GM18870 (cell line): ENCODE data around the gene GIPC1.
A peak's percentile ranks its signal among the peaks of the same experiment; 100 is the strongest.
"Not testable (repeated sequence)": the region's sequence is repeated elsewhere in the genome, so short reads cannot be mapped to it uniquely, and the experiment has no call there.

Experiments
- ATAC-seq: cut with Tn5 transposase; IDR thresholded peaks from one replicate; pipeline ENCODE4 v1.9.1; 2021; ENCODE audit warnings: moderate library complexity; ENCODE audit not compliant: unreplicated experiment

Gene GIPC1

DNA sequence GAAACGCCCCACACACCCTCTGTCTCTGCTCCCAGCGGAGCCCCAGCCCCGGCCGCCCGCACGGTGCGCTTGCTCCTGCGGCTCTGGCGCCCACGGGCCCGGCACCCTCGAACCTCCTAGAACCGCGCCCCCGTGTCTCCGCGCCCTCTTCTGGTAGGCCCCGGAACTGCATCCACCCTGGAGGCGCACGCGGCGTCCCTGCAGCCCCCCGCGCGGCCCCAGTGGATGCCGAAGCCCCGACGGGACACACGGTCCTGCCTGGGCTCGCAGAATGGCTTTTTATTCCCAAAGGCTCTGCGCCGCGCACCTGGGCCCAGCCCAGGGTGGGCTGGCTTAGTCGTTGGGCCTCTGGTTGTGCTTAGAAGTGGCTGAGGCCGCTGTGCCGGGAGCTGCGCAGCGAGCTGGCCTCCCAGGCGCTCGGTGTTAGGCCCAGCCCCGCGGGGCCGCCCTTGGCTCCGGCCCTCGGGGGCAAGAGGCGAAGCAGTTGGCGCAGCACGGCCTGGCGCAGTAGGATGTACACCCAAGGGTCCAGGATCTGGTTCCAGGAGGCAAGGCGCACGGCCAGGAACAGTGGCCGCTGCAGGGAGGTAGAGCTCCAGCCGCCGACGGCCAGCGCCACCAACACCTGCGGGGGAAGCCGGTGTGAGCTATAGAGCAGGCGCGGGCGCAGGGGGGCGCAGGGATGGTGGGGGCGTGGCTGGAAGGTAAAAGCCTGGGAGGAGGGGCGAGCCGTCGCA lies 23.6 kb downstream of the GIPC1 start:
- no peak for ATAC-seq

DNA sequence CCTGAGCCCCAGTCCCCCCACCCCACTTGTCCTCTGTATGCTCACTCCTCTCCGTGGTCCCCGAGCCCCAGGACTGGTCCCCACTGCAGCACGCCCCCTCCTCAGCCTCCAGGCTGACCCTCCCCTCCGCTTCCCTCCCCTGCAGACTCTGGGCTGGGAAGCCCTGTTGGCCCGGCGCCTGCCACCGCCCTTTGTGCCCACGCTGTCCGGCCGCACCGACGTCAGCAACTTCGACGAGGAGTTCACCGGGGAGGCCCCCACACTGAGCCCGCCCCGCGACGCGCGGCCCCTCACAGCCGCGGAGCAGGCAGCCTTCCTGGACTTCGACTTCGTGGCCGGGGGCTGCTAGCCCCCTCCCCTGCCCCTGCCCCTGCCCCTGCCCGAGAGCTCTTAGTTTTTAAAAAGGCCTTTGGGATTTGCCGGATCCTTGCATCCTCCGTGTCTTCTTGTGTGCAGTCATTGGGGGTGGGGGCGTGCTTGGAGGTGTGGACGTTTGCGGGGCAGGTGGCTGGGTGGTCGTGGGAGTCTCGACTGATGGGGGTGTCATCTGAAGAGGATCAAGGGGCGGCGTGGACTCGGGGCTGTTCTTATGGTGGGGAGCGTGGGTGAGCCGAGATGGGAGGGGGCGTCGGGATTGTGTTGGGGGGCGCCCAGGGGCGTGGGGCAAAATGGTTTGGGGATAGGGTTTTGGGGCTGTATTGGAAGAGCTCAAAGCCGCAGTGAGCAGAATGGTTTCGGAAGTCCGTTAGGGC lies 24.3 kb downstream of the GIPC1 start:
- ATAC-seq: no peak

DNA sequence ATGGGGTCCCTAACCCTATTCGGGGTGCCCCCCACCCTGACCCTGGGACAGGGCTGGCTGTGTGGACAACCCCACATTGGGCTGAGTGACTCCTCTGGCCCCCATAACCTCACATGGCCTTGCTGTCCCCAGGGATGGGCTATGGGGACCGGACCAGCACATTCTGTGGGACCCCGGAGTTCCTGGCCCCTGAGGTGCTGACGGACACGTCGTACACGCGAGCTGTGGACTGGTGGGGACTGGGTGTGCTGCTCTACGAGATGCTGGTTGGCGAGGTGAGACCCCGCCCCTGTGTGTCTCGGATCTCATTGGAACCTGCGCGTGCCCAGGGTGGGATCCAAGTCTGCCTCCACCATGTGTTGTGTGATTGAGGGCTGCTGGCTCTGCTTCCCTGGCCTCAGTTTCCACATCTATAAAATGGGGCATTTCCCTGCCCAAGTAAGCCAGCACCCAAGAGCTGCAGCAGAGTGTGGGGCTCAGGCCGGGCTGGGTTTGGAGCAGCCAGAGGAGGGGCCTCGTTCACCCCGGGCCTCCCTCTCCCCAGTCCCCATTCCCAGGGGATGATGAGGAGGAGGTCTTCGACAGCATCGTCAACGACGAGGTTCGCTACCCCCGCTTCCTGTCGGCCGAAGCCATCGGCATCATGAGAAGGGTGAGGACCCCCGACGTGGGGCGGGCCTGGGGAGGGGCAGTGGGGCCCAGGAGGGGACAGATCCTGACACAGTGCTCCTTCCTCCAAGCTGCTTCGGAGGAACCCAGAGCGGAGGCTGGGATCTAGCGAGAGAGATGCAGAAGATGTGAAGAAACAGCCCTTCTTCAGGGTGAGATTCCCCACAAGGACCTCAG lies 25.7 kb downstream of the GIPC1 start:
- ATAC-seq: no peak

DNA sequence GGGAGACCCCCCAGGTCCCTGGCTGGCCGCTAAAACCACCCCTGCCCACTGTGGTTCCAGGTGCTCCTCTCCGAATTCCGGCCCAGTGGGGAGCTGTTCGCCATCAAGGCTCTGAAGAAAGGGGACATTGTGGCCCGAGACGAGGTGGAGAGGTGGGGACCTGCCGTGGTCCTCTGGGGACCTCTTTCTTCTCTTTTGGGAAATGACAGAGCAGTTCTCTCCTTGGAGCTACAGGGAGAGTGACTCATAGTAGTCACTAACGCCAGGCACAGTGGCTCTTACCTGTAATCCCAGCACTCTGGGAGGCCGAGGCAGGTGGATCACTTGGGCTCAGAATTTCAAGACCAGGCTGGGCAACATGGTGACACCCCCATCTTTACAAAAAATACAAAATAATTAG lies 28.1 kb downstream of the GIPC1 start:
- ATAC-seq: no peak

DNA sequence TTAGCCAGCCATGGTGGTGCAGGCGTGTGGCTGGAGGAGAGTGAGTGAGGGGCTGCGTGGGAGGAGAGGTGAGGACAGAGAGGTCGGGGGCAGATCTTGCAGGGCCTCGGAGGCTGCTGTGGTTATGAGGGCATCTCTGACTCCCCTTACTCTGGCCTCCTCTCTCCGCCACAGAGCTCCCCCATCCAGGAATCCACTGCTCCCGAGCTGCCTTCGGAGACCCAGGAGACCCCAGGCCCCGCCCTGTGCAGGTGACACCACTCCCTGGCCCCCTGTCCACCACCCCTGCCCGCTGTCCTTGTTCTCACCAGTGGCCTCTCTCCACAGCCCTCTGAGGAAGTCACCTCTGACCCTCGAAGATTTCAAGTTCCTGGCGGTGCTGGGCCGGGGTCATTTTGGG lies 28.5 kb downstream of the GIPC1 start:
- ATAC-seq: no peak

DNA sequence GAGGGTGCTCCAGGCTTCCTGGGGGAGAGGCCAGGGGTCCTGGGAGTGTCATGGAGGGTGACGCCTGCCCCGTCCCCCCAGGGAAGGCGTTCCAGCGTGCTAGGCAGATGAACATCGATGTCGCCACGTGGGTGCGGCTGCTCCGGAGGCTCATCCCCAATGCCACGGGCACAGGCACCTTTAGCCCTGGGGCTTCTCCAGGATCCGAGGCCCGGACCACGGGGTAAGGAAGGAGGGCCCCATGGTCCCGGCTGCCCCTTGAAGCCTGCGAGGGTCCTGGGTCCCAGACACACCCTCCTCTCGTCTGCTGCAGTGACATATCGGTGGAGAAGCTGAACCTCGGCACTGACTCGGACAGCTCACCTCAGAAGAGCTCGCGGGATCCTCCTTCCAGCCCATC lies 32.2 kb downstream of the GIPC1 start:
- no peak for ATAC-seq

DNA sequence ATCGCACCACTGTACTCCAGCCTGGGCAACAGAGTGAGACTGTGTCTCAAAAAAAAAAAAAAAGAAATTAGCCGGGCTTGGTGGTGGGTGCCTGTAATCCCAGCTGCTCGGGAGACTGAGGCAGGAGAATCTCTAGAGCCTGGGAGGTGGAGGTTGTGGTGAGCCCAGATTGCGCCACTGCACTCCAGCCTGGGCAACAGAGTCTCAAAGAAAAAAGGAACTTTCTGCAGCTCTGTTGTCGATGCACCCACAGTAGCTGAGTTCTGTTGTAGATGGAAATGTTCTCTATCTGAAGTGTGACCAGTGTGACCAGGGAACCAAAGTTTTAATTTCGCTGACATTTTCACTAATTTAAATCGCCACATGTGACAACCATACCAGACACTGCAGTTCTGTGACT lies 33.5 kb downstream of the GIPC1 start:
- not testable (repeated sequence) for ATAC-seq

DNA sequence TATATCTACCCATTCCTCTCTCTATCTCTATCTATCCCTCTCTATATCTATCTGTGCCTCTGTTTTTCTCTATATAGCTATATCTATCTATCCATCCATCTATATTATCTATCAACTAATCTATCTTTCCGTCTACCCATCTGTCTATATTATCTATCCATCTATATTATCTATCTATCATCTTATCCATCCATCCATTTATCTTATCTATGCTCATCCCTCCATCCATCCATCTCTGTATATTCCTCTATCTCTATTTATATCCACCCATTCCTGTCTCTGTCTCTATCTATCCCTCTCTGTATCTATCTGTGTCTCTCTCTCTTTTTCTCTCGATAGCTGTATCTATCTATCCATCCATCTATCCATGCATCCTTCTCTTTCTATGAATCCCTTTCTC lies 35.0 kb downstream of the GIPC1 start:
- no peak for ATAC-seq

DNA sequence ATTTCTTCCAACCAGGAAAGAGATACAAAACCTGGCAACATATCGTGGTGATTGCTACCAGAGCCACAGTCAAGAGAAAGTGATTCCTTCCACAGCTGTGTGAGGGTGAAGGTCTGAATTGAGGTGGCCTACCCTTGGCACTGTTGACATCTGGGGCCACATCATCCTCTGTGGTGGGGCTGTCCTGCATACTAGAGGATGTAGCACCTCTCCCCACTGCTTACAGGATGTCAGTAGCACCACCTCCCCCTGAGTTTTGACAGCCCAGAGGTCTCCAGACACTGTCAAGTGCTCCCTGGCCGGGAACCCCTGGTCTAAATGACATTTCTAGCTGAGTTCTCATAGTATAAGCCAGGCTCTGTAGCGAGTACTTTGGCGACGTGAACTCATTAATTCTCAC lies 36.2 kb downstream of the GIPC1 start:
- ATAC-seq: no peak

DNA sequence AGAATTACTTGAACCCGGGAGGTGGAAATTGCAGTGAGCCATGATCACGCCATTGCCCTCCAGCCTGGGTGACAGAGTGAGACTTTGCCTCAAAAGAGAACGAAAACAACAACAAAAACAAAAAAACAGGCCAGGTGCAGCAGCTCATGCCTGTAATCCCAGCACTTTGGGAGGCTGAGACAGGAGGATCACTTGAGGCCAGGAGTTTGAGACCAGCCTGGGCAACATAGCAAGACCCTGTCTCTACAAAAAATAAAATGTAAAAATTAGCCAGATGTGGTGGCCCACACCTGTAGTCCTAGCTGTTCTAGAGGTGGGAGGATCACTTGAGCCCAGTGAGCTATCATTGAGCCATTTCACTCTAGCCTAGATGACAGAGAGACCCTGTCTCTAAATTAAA lies 43.6 kb downstream of the GIPC1 start:
- ATAC-seq: not testable (repeated sequence)

DNA sequence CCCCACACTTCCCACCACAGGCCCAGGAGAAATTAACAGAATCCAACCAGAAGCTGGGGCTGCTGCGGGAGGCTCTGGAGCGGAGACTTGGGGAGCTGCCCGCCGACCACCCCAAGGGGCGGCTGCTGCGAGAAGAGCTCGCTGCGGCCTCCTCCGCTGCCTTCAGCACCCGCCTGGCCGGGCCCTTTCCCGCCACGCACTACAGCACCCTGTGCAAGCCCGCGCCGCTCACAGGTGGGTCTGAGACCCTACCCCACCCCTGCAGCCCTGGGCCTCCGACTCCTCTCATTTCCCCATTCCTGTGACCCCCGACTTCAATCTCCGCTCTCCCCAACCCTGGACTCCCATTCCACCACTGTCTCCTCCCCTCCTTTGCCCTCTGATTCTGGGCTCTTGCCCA lies 45.1 kb downstream of the GIPC1 start:
- ATAC-seq: no peak

DNA sequence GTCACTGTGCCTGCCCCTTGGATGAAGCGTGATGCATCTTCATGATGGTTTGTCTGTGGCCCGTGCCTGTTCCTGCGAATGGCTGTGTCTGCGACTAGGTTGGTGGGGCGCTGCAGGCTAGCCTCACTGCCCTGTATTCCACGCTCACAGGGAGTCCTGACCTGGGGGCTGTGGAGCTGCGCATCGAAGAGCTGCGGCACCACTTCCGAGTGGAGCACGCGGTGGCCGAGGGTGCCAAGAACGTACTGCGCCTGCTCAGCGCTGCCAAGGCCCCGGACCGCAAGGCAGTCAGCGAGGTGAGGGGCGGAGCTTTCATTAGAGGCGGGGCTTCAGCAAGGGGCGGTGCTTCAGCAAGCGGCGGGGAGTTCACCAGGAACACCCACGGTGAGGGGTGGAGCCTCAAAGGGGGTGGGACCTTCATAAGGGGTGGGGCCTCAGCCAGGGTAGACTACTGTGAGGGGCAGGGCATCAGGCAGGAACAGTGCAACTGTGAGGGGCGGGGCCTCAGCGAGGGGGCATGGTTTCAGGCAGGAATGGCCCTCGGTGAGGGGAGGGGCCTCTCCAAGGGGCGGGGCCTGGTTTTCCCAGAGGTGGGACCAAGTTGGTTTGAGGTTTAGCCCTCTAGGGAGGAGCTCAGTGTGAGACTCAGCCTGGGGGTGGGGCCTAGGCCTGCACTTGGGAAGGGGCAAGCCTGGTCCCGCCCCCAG lies 45.6 kb downstream of the GIPC1 start:
- no peak for ATAC-seq

DNA sequence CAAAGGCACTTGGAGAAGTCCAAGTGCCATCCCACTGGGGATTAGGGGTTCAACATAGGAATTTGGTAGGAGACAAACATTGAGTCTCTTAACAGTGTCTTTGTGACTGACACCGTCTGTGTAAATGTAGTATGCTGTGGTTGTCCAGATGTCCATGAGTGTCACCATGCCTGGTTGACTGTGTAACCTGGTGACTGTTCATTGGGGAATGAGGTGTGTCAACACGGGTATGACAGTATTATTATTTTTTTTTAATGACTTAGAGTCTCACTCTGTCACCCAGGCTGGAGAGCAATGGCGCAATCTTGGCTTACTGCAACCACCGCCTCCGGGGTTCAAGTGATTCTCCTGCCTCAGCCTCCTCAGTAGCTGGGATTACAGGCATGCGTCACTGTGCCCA lies 46.6 kb downstream of the GIPC1 start:
- no peak for ATAC-seq

DNA sequence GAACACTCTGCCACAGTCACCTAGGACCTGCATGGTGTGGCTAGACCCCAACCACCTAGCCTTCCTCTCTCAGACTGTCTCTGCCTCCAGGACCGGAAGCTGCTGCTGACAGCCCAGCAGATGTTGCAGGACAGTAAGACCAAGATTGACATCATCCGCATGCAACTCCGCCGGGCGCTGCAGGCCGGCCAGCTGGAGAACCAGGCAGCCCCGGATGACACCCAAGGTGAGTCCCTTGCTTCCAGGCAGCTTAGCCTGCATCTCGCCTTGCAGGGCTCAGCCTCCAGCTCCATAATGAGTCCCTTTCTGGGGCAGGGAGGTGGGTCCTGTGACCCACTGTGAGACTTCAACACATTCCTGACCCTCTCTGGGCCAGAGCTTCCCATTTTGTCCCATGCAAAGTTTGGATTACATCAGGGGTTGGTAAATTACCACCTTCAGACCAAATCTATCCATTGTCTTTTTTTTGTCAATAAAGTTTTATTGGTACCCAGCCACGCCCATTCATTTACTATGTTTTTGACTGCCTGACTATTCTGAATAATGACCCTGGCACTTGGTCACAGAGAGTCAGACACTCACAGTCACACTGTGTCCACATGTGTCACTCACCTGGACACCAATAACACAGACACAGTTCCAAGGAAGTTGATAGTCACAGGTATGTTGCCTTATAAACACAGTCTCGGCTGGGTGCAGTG lies 49.4 kb downstream of the GIPC1 start:
- ATAC-seq: no peak

DNA sequence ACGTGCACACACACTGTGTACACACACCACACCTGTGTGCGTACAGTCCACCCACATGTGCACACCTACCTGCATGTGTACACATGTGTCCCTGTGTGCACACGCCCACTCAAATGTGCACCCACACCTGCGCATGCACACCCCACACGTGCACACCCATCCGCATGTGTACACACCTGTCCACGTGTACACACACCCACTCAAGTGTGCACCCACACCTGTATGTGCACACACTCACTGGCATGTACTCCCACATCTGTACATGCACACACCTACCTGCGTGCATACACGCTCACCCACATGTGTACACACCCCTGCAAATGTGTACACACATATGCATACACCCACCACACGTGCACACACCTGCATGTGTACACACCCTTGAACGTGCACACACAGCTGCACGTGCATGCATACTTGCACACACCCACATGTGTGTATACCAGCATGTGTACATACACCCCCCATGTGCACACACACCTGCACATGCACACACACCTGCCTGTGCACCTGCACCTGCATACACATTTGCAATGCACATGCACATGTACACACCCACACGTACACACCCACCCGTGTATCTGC lies 52.2 kb downstream of the GIPC1 start:
- ATAC-seq: no peak

DNA sequence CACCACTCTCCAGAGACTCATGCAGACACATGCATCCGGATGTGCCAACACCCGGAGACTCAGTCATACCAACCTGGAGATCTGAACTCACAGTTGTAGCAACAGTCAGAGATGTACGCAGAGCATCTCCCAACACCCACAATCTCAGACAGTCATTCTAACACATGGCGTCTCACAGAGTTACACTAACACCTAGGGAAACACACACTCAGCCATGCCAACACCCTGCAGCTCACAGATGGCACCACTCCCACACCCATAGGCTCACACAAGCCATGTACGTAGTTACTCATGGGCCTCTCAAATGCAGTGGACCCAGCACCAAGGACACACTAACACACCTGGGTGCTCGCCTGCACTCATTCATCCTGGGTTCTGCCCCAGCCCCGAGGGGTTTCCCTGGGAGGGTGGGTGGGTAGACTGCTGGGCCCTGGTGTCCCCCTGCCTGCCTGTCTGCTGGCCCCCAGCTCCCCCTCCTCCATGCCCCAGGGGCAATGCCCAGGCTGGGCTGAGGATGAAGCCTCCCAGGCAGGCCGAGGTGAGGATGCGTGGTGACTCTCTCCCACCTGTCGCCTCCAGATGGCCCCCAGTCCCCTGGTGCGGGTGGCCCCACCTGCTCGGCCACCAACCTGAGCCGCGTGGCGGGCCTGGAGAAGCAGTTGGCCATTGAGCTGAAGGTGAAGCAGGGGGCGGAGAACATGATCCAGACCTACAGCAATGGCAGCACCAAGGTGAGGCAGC lies 52.9 kb downstream of the GIPC1 start:
- no peak for ATAC-seq

DNA sequence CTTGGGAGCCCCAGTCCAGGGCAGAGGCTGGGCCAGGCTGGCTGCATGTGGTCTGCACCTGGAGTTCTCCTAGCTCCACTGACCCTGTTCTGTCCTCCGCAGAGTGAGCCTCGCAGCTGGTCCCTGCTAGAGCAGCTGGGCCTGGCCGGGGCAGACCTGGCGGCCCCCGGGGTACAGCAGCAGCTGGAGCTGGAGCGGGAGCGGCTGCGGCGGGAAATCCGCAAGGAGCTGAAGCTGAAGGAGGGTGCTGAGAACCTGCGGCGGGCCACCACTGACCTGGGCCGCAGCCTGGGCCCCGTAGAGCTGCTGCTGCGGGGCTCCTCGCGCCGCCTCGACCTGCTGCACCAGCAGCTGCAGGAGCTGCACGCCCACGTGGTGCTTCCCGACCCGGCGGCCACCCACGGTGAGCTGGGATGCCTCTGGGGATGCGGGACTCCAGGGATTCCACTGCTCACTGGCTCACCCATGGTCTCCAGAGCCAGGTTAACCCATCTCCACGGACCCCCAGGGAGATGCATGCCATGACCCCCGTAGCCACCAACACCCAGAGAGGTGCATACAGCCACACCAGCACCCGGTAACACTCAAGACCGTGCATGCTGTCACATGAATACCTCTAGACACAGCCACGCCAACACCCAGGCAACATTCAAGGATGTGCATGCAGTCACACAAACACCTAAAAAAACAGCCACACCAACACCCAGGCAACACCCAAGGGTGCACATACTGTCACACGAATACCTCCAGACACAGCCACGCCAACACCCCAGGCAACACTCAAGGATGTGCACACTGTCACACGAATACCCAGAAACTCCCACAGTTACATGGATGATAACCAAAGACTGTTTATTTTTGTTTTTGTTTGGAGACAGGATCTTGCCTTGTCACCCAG lies 54.6 kb downstream of the GIPC1 start:
- ATAC-seq: no peak

DNA sequence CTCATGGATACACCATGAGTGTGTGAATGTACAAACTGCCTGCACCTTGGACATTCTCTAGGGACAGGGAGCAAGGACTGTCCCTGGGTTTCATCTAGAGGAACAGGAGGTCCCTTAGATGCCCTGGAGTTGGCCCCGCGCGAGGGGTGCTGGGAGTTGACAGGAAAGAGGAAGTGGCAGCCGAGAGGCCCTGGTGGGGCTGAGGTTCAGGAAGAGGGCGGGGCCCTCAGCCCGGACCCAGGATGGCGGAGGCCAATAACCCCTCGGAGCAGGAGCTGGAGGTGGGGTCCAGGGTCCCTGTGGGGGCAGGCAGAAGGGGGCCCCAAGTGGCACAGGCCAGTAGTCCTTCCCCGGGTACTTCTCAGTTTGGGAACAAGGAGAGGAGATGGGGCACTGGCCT lies 55.9 kb downstream of the GIPC1 start:
- ATAC-seq: peak; percentile 69
